Right lobe of liver (tissue), 4 donors: ENCODE results near the gene SCAMP4.

Source experiments
- CTCF ChIP-seq, 4 donors: fragments of 200-600 bp in 3 of 4; fragments of 450-650 bp in 1 of 4; IDR thresholded peaks; one replicate each; pipeline versions ENCODE4 v1.5.1 to v1.8.0; 2016 to 2022; ENCODE audit warnings: antibody characterized with exemption in 4 of 4, mild to moderate bottlenecking in 2 of 4
- POLR2A ChIP-seq: fragments of 450-650 bp; IDR thresholded peaks from one replicate; pipeline ENCODE4 v1.6.1; 2017; ENCODE audit warnings: antibody characterized with exemption, mild to moderate bottlenecking
- donor health status: DM: no; HTN: no; CAD: no.
- donor health status: DM: no; HTN: no; CAD: no.
- donor health status: DM: no; HTN: yes; CAD: no.

- no peak for TF ChIP-seq POLR2A
- TF ChIP-seq CTCF (IDR thresholded peaks at IDR 0.05) = no peak
These were observed 45.8 kb upstream of the SCAMP4 start for GRCh38 chr19:1859331-1859781.
